Epidermal melanocyte (primary cell): ENCODE measurements around the gene NGRN.
"Not testable (repeated sequence)": the region's sequence is repeated elsewhere in the genome, so short reads cannot be mapped to it uniquely, and the experiment has no call there.

ENCODE experiments used
- DNase-seq: peaks from one replicate; pipeline ENCODE4 v3.0.0; 2011; ENCODE audit warnings: low spot score; ENCODE audit not compliant: insufficient read length

Gene NGRN

DNA sequence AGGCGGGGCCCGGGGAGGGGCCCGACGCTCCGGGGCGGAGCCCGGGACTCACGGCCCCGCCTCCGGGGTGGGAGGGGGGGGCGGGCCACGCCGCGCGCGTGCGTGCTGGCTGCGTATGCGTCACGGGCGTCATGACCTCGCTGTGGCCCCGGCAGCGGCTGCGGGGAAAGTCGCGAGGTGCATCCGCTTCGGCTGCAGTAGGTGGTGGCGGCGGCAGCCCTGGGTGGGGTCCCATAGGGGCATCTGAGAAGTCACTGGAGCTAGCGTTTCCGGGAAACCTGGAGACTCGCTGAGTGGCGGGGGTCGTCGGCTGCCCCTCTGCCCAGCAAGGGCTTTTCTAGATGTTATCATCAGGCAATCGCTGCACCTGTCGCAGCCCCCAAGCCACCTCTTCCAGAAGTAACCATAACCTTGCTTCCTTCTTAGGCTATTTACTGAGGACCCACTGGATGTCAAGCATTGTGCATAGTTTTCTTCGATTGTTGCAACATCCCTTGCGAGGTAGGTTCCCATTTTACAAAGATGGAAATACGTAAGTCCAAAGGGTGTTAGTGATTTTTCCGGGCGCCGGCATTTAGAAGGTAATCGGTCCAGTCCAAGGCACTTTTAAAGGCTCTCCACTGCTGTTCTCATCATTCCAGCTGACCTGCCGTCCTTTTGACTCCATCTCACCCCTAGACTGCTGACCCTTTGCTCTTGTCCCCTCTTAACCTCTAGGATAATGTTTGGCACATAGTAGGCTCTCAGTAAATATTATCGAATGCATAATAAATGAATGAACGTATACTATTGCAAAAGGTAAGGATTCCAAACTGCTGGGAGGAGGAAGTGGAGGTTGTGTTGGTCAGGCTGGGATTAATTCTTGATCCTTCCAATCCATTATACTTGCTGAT lies 31.1 kb upstream of the NGRN start, which contains the start of gene GDPGP1:
Gene GDPGP1 (plus strand): TSS at position 114 of the 893 bp plus-strand sequence. CDS start 6,700 bp downstream, outside the sequence.
- DNase-seq, result no peak

DNA sequence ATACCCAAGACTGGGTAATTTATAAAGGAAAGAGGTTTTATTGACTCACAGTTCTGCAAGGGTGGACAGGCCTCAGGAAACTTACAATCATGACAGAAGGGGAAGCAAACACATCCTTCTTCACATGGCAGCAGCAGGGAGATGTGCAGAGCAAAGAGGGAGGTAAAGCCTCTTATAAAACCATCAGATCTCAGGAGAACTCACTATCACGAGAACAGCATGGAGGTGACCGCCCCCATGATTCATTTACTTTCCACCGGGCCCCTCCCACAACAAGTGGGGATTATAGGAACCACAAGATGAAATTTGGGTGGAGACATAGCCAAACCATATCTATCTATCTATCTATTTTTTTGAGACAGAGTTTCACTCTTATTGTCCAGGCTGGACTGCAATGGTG lies 26.1 kb upstream of the NGRN start:
- DNase-seq, result no peak

DNA sequence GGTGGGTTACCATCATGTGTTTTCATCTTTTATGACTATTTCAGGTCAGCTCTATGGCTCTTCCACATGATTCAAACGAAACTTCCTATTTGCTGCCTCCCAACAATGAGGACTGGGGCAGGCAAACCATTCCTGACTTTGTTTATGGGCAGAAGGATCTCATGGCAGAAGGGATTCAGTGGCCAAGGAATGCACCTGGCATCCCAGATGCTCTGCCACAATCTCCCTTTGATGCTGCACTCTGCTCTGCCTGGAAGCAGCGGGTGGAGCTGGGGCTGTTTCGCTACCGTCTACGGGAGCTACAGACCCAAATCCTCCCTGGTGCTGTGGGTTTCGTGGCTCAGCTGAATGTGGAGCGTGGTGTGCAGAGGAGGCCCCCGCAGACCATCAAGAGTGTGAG lies 24.6 kb upstream of the NGRN start:
- no peak for DNase-seq

DNA sequence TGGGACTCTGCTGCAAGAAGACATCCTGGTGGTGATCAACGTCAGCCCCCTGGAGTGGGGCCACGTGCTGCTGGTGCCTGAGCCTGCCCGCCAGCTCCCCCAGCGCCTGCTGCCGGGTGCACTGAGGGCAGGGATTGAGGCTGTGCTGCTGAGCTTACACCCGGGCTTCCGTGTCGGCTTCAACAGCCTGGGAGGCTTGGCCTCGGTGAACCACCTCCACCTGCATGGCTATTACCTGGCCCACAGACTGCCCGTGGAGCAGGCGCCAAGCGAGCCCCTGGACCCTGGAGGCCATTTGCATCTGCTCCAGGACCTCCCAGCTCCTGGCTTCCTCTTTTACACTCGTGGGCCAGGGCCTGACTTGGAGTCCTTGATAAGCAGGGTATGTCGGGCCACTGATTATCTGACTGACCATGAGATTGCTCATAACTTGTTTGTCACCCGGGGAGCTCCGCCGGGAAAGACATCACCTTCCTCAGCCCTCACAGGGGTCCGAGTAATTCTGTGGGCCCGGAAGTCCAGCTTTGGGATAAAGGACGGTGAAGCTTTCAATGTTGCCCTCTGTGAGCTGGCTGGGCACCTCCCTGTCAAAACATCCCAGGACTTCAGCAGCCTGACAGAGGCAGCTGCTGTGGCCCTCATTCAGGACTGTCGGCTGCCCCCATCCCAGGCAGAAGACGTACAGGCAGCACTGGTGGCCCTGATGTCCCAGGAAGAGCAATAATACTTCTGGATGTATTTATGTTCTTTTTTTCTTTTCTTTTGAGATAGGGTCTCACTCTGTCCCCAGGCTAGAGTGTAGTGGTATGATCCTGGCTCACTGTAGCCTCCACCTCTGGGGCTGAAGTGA lies 23.9 kb upstream of the NGRN start:
- no peak for DNase-seq

DNA sequence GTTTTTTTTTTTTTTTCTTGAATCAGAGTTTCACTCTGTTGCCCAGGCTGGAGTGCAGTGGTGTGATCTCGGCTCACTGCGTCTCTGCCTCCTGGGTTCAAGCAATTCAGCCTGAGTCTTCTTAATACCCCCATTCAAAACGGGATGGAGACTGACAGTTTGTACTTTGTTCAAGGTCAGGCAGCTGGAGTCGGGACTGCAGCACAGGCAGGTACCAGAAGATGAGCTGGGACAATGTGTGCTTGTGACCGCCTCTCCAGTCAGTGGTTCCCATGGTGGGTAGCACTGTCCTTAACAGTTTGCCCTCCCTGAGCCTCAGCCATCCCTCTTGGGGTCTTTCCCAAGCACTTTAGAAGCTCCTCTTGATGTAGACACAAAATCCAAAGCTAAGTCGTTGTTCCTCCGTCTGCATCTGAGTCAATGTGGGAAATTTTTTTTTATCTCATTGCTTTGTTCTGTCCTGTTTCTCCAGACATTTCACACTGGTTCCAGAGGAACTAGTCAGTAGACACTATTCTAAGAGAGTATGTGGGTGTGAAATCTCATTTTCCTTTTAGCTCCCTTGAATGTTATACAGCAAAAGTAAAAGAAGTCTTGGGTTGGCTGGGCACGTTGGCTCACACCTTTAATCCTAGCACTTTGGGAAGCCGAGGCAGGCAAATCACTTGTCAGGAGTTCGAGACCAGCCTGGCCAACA lies 21.4 kb upstream of the NGRN start:
- no peak for DNase-seq

DNA sequence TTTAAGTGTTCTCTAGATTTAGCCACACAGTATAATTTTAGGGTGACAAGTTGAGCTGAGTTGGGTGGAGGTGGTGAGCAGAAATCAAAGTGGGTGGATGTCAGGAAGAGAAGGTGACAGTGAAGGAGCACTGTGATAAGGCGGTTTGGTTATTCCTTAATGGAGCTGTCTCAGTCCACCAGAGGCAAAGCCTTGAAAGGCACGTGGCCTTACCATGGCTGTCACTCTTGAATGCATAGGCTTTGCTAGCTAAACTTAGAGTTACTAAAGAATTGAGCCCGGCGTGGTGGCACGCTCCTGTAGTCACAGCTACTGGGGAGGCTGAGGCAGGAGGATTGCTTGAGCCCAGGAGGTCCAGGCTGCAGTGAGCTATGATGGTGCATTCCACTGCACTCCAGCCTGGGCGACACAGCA lies 16.7 kb upstream of the NGRN start:
- DNase-seq, result no peak

DNA sequence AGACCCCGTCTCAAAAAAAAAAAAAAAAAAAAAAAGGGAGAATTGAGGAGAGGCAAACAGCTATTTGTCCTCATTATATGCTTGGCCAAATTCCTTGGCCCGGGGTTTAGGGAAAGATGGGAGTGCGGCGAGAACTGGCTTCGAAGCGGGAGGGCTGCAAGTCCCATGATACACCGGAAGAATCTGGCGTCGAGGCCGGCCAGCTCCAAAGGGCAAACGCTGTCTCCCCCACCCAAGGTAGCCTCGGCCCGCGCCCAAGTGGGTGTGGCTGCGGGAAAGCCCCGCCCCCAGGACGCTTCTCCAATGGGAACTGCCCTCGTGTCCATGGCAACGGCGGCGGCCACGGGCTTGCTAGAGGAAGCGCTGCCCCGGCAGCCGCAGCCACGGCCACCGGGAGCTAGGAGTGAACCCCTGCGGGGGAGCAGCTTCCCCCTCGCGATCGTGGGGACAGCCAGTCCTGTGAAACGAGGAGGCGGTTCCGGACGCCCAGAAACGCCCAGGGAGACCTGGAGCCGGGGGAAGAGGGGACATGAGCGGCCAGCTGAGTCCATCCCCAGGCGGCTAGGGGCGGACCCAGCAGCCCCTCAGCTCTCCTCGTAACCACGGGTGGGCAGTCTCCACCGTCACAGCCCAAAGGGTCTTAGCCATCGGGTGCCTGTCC lies 16.1 kb upstream of the NGRN start, which contains the start of gene TTLL13:
Gene TTLL13 (plus strand): TSS at position 354 of the 661 bp plus-strand sequence. CDS start 1,075 bp downstream, outside the sequence.
- peak; percentile 62 for DNase-seq

DNA sequence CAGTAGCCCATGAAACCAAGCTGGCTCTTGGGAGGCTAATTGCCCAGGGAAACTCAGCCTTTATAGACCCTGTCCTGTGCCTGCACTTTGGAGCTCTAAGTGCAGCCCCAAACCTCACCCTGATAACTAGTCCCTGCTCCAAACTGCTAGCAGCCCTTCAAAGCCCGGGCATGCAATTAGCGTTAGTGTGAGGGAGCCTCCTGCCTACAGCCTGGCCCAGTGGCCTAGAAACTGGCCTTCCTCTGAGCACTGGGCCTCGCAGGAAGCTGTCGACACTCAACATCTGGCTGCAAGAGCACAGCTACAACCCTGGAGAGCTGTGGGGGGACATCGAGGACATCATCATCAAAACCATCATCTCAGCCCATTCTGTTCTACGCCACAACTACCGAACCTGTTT lies 7.7 kb upstream of the NGRN start:
- no peak for DNase-seq

DNA sequence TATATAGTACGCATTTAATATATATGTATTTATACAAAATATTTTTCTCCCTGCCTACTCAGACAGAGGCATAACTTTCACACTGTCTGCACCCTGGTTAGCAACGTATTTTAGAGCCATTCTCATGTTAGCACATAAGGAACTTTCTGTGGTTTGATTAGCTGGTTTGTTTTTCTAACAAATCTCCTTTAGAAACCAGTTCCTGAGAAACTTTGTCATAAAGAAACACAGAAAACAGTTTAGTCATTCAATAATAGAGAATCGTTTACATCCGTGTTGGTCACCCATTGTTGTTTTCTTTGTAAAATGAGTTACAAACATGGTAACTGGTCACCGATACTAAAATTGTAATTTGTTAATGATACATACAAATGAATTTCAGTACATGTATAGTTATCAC lies 5.9 kb upstream of the NGRN start:
- no peak for DNase-seq

DNA sequence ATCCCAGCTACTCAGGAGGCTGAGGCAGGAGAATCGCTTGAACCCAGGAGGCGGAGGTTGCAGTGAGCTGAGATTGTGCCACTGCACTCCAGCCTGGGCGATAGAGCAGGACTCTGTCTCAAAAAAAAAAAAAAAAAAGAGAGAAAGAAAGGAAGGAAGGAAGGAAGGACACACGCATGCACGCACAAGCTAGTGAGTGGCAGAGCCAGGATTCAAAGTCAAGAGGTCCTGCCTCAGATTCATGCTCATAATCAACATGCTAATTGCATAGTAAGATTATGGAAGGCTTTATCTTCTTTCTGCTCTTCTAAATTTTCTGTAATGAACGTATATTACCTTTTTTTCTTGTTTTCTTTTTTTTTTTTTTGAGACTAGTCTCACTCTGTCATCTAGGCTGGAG lies 4.7 kb upstream of the NGRN start:
- DNase-seq, result not testable (repeated sequence)

DNA sequence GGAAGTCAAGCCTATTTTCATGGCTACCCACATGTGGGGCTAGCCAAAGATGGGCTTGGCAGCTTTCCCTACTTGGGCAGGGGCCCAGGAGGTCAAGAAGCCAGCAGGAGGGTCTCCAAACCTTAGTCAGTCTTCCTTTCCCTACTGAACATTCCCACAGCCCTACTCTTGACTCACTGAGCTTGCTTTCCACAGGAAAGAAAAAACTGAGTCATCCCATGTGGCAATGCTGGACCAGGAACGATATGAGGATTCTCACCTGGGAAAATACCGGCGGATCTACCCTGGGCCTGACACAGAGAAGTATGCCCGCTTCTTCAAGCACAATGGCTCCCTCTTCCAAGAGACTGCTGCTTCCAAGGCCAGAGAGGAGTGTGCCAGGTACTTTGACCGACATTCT lies 3.7 kb upstream of the NGRN start:
- no peak for DNase-seq

DNA sequence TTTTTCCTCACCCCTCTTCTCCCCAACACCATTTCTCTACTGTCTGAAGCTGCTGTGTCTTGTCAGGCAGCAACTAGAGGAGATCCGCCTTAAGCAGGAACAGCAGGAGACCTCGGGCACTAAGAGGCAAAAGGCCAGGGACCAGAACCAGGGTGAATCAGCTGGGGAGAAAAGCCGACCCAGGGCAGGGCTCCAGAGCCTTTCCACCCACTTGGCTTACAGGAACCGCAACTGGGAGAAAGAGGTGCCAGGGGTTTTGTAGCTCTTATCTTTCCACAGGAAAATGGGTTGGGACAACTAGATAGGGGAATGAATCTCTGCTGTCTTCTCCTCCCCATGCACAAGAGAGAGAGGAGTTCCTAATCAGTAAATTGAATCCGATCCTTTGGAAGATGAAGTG lies 3.0 kb upstream of the NGRN start:
- DNase-seq, result no peak

DNA sequence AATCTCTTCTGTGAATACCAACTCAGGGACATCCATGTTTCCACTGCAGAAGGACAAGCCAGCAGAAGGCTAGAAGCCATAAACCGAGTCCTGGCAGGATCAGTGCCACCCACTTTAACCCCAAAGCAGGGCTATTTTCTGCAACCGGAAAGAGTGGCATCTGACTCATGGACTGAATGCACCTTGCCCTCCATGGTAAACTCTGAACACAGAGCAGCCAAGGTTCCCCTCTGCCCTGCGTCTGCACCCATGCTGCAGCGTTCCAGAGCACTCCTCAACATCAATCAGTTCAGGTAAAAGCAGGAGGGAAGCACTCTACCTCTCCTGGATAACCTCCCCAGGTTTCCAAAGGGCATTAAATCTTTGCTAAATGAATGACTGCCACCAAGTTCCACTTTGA lies 801 bp upstream of the NGRN start:
- DNase-seq, result no peak

DNA sequence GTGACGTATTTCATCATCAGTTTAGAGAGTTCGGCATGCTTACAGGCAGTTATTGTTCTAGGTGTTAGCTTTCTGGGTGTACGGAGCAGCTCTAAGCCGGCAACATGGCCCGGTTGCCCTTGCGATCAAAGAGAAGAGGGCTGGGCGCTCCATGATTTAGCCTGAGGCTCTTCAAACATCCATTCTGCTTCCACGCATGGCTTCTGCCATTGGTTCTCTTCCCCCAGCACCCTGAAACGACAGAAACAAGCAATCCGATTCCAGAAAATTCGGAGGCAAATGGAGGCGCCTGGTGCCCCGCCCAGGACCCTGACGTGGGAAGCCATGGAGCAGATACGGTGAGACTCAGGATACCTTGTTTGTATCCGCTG lies 574 bp downstream of the NGRN start:
- DNase-seq, result no peak

DNA sequence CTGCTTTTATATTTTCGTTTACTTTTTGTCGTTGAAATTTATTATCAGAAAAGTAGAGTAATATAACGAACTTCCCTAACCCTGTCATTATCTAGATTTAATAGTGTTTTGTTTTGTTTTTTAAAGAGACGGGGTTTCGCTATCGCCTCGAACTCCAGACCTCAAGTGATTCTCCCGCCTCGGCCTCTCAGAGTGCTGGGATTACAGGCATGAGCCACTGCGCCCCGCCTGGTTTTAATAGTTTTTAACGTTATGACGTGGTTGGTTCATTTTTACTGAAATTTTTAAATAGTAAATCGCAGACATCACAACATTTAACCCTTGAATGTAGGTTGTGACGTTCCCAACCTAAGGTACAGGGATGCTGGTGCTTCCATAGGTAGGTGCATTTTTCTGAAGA lies 1.0 kb downstream of the NGRN start:
- DNase-seq, result no peak

DNA sequence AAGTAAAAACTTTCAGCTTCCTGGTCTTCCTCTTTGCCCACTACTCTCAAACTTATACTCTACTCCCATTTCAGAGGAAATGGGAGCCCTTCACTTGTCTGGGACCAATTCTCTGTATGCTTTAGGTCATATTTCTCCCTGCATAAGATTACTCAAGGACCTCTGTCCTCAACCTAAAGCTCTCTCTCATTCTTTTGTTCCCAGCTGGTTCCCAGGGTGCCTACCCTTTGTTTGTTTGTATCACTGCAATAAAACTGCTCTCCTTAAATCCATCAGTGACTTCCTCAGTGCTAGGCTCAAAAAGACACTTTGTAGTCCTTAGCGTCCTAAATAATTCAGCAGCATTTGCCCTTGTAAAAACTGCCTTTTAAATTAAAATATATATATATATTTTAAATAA lies 2.9 kb downstream of the NGRN start:
- DNase-seq, result no peak

DNA sequence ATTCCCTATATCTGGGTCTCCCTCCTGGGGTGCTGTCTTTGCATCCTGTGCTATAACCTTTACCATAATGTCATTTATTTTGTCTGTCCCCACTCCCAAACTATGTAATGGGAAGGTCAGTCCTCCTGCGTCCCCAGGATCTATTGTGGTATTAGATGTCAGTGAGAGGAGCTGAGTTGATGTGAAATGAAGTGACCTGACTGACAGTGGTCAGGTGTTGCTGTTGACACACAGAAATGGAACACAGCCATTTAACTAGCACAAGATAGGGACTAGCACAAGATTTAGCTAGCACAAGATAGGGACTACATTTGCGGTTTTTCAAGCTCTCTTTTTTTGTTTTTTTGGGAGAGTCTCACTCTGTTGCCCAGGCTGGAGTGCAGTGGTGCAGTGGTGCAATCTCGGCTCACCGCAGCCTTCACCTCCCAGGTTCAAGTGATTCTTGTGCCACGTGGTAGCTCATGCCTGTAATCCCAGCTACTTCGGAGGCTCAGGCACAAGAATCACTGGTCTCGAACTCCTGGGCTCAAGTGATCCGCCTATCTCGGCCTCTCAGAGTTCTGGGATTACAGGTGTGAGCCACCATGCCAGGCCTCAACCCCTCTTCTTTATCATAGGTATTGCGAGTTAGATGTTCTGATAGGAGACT lies 5.2 kb downstream of the NGRN start:
- no peak for DNase-seq

DNA sequence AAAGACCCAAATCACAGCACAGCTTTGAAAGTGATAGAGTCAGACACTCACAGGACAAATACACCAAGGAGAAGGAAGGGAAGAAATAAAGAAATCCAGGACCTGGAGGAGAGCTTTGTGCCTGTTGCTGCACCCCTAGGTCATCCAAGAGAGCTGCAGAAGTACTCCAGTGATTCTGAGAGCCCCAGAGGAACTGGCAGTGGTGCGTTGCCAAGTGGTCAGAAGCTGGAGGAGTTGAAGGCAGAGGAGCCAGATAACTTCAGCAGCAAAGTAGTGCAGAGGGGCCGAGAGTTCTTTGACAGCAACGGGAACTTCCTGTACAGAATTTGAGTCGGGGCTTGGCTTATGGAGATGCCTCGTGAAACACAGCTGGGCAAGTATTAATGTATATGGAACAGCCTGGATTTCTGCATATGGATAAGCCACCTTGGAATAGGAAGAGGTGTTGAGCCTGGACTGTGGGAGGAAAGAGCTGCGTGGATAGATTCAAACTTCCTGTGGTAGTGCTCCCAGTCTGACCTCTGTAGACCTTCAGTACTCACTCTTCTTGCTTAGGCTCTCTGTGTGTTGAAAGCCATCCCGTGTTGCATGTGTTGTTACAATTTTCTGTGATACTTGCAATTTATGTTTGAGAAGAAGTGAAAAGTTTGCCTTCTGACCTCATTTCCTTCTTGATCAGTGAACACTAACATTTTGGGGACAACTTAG lies 6.1 kb downstream of the NGRN start:
- DNase-seq, result no peak

DNA sequence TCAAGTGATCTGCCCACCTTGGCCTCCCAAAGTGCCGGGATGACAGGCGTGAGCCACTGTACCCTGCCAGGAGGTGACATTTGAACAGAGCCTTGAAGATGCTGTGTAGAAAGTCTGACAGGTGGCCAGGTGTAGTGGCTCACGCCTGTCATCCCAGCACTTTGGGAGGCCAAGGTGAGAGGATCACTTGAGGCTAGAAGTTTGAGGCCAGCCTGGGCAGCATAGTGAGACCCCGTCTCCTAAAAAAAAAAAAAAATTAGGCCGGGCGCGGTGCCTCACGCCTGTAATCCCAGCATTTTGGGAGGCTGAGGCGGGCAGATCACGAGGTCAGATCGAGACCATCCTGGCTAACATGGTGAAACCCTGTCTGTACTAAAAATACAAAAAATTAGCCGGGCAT lies 13.0 kb downstream of the NGRN start:
- DNase-seq, result not testable (repeated sequence)

DNA sequence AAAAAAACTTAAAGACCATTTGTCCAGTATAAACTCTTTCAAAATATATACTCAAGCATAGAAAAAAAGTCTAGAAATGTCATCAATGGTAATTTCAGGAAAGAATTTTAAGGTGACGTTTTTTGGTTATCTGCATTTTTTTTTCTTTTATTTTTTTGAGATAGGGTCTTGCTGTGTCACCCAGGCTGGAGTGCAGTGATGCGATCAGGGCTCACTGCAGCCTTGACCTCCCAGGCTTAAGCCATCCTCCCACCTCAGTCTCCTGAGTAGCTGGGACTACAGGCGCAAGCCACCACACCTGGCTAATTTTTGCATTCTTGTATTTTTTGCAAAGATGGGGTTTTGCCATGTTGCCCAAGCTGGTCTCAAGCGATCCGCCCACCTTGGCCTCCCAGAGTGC lies 15.3 kb downstream of the NGRN start:
- not testable (repeated sequence) for DNase-seq
